Embryonic facial prominence (tissue), 1 donor: ENCODE measurements around the gene OR10H4.
"Not testable (repeated sequence)": the region's sequence is repeated elsewhere in the genome, so short reads cannot be mapped to it uniquely, and the experiment has no call there.

ENCODE experiments used
- DNase-seq: peaks from one replicate; pipeline ENCODE4 v3.0.0-alpha.2; 2016; ENCODE audit errors: extremely low spot score

The OR10H4 gene

GRCh38 chr19:15948223-15949058 is at the start of gene OR10H4:
OR10H4 (plus strand) TSS chr19:15949008; CDS start chr19:15949008, 0 bp downstream.
- DNase-seq: no peak

GRCh38 chr19:15899561-15899960 is 49.2 kb upstream of the OR10H4 start:
- DNase-seq: not testable (repeated sequence)

- DNase-seq: not testable (repeated sequence)
These were observed 48.8 kb upstream of the OR10H4 start for GRCh38 chr19:15900032-15900431.

DNA sequence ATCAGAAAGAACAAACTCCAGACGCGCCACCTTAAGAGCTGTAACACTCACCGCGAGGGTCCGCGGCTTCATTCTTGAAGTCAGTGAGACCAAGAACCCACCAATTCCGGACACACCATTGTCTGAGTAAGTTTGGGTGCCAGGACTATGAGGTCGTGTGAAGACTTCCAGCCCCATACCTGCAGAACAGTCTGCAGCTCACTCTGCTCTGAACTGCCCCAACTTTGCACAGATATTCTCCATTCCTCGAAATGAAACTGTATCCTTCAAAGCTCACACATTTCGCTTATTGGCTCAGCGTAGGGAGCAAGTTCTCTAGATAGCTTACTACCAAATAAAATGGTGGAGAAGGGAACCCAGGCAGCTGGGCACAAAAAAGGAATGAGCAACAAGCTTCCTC is 48.3 kb upstream of the OR10H4 start:
- DNase-seq: no peak

- DNase-seq: no peak
These were observed 46.6 kb upstream of the OR10H4 start for GRCh38 chr19:15902254-15902653.

DNA sequence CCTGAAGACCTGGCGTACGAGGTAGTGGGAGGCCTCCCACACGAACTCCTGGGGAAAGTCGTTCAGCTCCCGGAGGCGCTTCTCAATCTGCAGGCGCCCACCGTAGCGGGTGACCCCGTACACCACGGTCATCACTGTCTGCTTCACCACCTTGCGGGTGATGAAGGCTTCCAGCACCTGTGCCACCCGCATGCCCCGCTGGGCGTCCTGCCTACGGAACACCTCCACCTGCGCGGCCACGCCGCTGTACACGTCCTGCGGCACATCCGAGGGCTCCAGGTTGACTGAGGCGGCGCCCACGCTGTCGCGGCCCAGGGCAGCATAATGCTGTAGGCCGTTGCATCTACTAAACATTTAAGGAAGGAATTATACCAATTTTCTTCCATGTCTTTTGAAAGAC is 45.9 kb upstream of the OR10H4 start:
- DNase-seq: not testable (repeated sequence)

DNA sequence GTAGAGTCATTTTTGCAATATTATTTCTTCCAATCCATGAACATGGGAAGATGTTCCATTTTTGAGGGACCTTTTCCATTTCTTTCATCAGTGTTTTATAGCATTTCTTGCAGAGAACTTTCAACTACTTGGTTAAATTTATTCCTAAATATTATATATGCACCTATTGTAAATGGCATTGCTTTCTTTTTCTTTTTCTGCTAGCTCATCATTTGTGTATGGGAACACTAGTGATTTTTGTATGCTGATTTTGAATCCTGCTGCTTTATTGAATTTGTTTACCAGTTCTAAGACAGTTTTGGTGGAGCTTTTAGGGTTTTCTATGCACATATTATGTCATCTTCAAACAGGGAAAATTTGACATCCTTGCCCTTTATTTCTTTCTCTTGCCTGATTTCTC is 43.8 kb upstream of the OR10H4 start:
- no peak for DNase-seq

DNA sequence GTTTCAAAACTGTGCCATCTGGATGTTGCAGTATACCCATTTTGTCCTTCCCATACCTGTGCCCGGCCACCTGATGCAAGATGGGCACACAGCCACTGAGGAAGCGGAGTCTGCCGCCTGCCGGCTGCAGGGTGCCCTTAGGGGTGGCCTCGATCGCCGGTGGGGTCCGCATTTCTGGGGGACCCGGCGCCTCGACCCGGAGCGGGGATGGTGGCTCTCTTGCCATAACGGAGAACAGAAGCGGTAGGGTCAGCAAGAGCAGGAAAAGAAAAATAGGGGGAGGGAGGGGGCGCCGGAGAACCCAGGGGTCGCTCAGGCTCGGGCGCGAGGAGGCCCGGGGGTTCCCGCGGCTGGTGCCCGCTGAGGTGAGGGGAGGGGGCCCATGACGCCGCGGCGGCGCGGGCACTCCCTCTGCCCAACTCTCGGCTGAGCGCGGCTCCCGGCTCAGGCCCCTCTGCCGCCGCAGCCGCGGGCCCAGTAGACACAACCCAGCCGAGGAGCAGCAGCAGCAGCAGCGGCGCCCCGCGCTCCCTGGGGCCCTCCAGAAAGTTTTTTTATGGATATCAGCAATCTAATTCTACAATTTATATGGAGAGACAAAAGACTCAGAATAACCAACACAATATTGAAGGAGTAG is 37.1 kb upstream of the OR10H4 start:
- no peak for DNase-seq

GRCh38 chr19:15913384-15913783 is 35.4 kb upstream of the OR10H4 start:
- no peak for DNase-seq

DNA sequence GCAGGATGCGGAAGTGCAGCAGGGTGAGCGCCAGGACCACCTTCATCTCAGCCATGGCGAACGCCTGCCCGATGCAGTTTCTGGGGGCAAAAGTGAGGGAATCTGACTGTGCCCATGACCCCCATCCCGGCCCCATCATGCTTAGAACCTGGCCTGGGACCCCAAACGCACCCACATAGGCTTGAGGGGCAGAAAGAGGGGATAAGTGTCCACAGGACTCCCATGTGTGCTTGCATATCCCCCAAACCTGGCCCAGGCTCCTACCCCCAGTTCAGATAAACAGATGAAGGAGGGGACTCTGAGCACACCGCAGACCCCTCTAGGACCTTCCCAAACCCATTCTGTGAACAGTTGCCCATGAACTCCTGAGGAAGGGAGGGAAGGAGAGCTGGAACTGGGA is 35.0 kb upstream of the OR10H4 start:
- DNase-seq: no peak

DNA sequence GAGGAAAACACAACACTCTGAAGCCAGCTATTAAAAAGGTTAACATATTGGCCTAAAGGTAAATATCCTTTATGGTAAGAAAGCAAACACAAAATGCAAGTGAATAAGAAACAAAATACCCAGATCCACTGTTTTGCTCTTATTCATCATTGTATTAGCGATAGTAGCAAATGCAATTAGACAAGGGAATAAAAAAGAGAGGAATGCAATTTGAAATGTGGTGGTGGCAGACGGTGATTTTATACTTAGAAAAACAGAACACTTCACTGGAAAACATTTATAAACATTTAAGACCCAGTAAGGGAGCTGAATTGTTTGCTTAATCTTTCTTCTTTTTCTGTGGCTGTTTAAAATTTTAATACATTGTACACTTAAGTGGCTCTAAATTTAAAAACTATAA is 33.7 kb upstream of the OR10H4 start:
- no peak for DNase-seq

DNA sequence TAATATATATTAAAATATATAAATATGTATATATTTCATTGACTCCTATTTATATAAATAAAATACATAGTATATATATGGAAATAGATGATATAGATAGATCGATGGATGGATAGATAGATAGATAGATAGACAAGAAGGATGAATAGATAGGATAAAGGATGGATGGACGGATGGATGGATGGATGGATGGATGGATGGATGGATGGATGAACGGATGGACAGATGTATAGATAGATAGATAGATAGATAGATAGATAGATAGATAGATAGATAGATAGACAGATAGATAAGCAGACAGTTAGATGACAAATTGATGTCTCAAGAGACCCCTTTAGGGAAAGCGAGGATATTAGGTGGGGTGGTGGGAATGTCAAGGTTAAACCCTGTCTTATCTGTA is 29.6 kb upstream of the OR10H4 start:
- no peak for DNase-seq

GRCh38 chr19:15922021-15922420 is 26.8 kb upstream of the OR10H4 start:
- DNase-seq: no peak

GRCh38 chr19:15923702-15924101 is 25.1 kb upstream of the OR10H4 start:
- no peak for DNase-seq

GRCh38 chr19:15926484-15926883 is 22.3 kb upstream of the OR10H4 start:
- no peak for DNase-seq

GRCh38 chr19:15928321-15928720 is 20.5 kb upstream of the OR10H4 start:
- no peak for DNase-seq

DNA sequence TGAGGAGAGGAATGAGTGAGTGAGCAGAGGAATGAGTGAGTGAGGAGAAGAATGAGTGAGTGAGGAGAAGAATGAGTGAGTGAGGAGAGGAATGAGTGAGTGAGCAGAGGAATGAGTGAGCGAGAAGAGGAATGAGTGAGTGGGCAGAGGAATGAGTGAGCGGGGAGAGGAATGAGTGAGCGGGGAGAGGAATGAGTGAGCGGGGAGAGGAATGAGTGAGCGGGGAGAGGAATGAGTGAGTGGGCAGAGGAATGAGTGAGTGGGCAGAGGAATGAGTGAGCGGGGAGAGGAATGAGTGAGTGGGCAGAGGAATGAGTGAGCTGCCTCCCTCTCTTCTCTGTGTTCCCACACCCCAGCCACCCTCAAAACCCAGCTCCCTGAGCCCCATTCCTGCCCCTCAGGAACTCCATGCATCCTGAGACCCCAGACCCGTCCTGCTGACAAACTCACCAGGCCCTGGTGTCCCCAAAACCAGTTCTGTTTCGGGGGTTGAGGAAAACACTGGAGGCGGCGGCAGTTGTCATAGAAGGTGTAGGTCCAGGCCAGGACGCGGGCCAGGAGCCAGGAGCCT is 15.0 kb upstream of the OR10H4 start:
- not testable (repeated sequence) for DNase-seq

DNA sequence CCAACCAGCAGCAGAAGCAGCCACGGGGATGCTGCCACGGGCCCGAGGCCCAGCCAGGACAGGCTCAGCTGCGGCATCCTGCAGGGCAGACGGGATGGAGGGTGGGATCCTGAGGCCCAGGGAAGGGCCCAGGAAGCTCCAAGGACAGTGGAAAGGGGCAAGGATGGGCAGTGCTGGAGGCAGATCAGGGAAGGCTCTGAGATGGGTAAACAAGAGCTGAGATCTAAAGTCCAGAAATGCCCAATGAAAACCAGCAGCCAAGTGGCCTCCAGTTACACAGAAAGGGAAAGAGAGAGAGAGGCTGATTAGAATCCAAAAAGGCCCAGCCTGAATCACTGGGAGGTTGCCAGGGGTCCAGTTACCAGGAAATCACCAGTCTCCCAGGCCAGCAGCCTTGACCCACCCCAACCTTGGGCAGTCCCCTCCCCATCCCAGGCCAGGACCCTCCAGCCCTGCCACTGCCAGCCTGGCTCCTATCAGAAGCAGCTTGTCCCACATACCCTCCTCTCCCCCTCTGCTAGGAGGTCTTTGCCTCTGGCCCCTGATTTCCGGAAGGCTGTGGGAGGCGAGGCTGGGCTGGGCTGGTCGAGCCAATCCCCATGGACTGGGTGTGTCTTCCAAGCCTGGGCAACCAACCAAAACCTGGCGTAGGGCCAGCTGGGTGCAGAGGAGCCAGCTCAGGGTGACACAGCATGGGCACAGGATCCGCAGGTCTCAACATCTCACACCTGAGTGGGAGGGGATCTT is 14.3 kb upstream of the OR10H4 start, which contains the start of gene CYP4F11:
CYP4F11 (minus strand) TSS at position 198 of the 747 bp plus-strand sequence; CDS start at position 77, 121 bp downstream.
- DNase-seq: no peak

GRCh38 chr19:15935167-15935702 is 13.6 kb upstream of the OR10H4 start:
- DNase-seq: no peak

- DNase-seq: no peak
These were observed 12.6 kb upstream of the OR10H4 start for GRCh38 chr19:15936173-15936572.

DNA sequence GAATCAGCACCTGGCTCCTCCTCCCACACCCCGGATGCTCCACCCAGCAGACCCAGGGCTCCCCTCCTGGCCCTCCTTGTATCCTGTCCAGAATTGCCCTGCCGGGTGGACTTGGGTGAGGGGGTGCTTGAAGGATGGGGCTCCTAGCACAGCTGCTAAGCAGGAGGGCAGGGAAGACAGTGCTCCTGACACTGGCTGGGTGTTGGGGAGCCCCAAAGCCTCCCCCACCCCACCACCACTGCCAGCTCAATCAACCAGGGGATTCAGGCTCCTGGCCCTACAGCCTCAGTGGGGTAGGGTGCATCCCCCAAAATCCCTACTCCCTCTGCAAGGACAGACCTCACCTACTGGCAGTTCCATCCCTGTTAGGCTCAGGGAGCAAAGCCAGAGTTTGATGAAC is 11.9 kb upstream of the OR10H4 start:
- DNase-seq: no peak

GRCh38 chr19:15937771-15938170 is 11.0 kb upstream of the OR10H4 start:
- DNase-seq: no peak
